Stimulated activated naive B cell treated with anti-CD40 and anti-IgM and Interleukin-4, amounts not matched to agents 10 μg/mL and 1 μg/mL and 100 μg/mL, for 72 hours (primary cell): Measurements from ENCODE around the gene TRUB1.
"Not testable (repeated sequence)": the region's sequence is repeated elsewhere in the genome, so short reads cannot be mapped to it uniquely, and the experiment has no call there.

ENCODE experiments used
- ATAC-seq, 2 donors: fragments of 150-1000 bp; cut with Tn5 transposase; replicated peaks; 2 replicates each; pipeline ENCODE4 v1.10.0; 2021; ENCODE audit warnings: moderate library complexity in 1 of 2
- DNase-seq: peaks from one replicate; pipeline ENCODE4 v3.0.0; 2021
- H3K27ac Mint-ChIP-seq: one replicate; pipeline ENCODE4 v1.8.0; 2022; ENCODE audit warnings: mild to moderate bottlenecking, mixed read lengths
- H3K27me3 Mint-ChIP-seq, 2 donors: one replicate each; pipeline ENCODE4 v1.8.0; 2022; ENCODE audit warnings: mixed read lengths in 2 of 2
- H3K36me3 Mint-ChIP-seq, 2 donors: one replicate each; pipeline ENCODE4 v1.8.0; 2022; ENCODE audit warnings: mixed read lengths in 2 of 2, mild to moderate bottlenecking in 1 of 2
- H3K4me1 Mint-ChIP-seq, 2 donors: one replicate each; pipeline ENCODE4 v1.8.0; 2022; ENCODE audit warnings: mixed read lengths in 2 of 2, mild to moderate bottlenecking in 1 of 2
- H3K4me3 Mint-ChIP-seq, 2 donors: one replicate each; pipeline ENCODE4 v1.8.0; 2022; ENCODE audit warnings: mild to moderate bottlenecking in 2 of 2, mixed read lengths in 2 of 2, moderate library complexity in 1 of 2
- H3K9me3 Mint-ChIP-seq, 2 donors: one replicate each; pipeline ENCODE4 v1.8.0; 2022; ENCODE audit warnings: mixed read lengths in 2 of 2, mild to moderate bottlenecking in 1 of 2

TRUB1 gene

GRCh38 chr10:114937962-114938855 lies at the start of gene TRUB1:
TSS of gene TRUB1 (plus strand) at chr10:114938195. CDS start at chr10:114938254, 59 bp downstream.
- DNase-seq (peak; percentile 82), ATAC-seq (peak; percentile 100)
- H3K4me3 Mint-ChIP-seq, result peak within 1 kb of the TSS; percentile 93 to 94
- H3K27ac Mint-ChIP-seq, result peak within 1 kb of the TSS; percentile 98
- no peaks in the 10 kb centered on the region for H3K9me3 Mint-ChIP-seq
- H3K4me1 Mint-ChIP-seq, result peaks cover 5 to 24% of the 10 kb centered on the region in 2 donors
- H3K36me3 Mint-ChIP-seq, result peaks cover 2 to 8% of the 10 kb centered on the region in 2 donors
- no peaks in the 10 kb centered on the region for H3K27me3 Mint-ChIP-seq

GRCh38 chr10:114893251-114893650 lies 44.7 kb upstream of the TRUB1 start:
- DNase-seq, result no peak
- Mint-ChIP-seq H3K27ac (no peak overlapping the region), H3K36me3 (no peaks in the 10 kb centered on the region), H3K4me3 (no peak overlapping the region), H3K9me3 (no peaks in the 10 kb centered on the region), H3K27me3 (no peaks in the 10 kb centered on the region), H3K4me1 (no peaks in the 10 kb centered on the region)
- ATAC-seq, result no peak

GRCh38 chr10:114894911-114895310 lies 43.1 kb upstream of the TRUB1 start:
- no peaks in the 10 kb centered on the region for H3K27me3 Mint-ChIP-seq
- H3K9me3 Mint-ChIP-seq, result no peaks in the 10 kb centered on the region
- no peaks in the 10 kb centered on the region for H3K4me1 Mint-ChIP-seq
- H3K36me3 Mint-ChIP-seq, result no peaks in the 10 kb centered on the region
- ATAC-seq (no peak), DNase-seq (no peak)
- H3K4me3 Mint-ChIP-seq, result no peak overlapping the region
- no peak overlapping the region for H3K27ac Mint-ChIP-seq

GRCh38 chr10:114897011-114897410 lies 41.0 kb upstream of the TRUB1 start:
- not testable (repeated sequence) for H3K36me3 Mint-ChIP-seq, H3K27ac Mint-ChIP-seq, DNase-seq, H3K4me1 Mint-ChIP-seq, H3K27me3 Mint-ChIP-seq, H3K9me3 Mint-ChIP-seq, H3K4me3 Mint-ChIP-seq, ATAC-seq

- no peak overlapping the region for H3K27ac Mint-ChIP-seq
- ATAC-seq, result no peak
- H3K4me3 Mint-ChIP-seq, result no peak overlapping the region
- no peak for DNase-seq
- no peaks in the 10 kb centered on the region for H3K36me3 Mint-ChIP-seq
- no peaks in the 10 kb centered on the region for H3K4me1 Mint-ChIP-seq
- H3K27me3 Mint-ChIP-seq, result no peaks in the 10 kb centered on the region
- H3K9me3 Mint-ChIP-seq, result no peaks in the 10 kb centered on the region
Observed at GRCh38 chr10:114897593-114897992, 40.4 kb upstream of the TRUB1 start.

- Mint-ChIP-seq H3K9me3 (no peaks in the 10 kb centered on the region), H3K4me1 (no peaks in the 10 kb centered on the region), H3K36me3 (no peaks in the 10 kb centered on the region), H3K27me3 (peaks cover 0 to 6% of the 10 kb centered on the region in 2 donors), H3K27ac (no peak overlapping the region), H3K4me3 (no peak overlapping the region)
- no peak for DNase-seq
- no peak for ATAC-seq
Observed at GRCh38 chr10:114899982-114900381, 38.0 kb upstream of the TRUB1 start.

- Mint-ChIP-seq H3K4me1 (no peaks in the 10 kb centered on the region), H3K27ac (no peak overlapping the region), H3K4me3 (no peak overlapping the region), H3K36me3 (no peaks in the 10 kb centered on the region), H3K27me3 (peaks cover 0 to 12% of the 10 kb centered on the region in 2 donors), H3K9me3 (no peaks in the 10 kb centered on the region)
- DNase-seq (no peak), ATAC-seq (no peak)
Observed at GRCh38 chr10:114900658-114901057, 37.3 kb upstream of the TRUB1 start.

- Mint-ChIP-seq H3K27me3 (peaks cover 0 to 18% of the 10 kb centered on the region in 2 donors), H3K36me3 (no peaks in the 10 kb centered on the region), H3K4me3 (no peak overlapping the region), H3K9me3 (no peaks in the 10 kb centered on the region), H3K27ac (no peak overlapping the region), H3K4me1 (no peaks in the 10 kb centered on the region)
- ATAC-seq (no peak), DNase-seq (no peak)
Observed at GRCh38 chr10:114902151-114902550, 35.8 kb upstream of the TRUB1 start.

GRCh38 chr10:114905450-114905849 lies 32.5 kb upstream of the TRUB1 start:
- Mint-ChIP-seq H3K4me3 (no peak overlapping the region), H3K27me3 (peaks cover 0 to 18% of the 10 kb centered on the region in 2 donors), H3K4me1 (no peaks in the 10 kb centered on the region), H3K36me3 (no peaks in the 10 kb centered on the region), H3K9me3 (no peaks in the 10 kb centered on the region), H3K27ac (no peak overlapping the region)
- no peak for DNase-seq
- no peak for ATAC-seq

- no peak for DNase-seq
- Mint-ChIP-seq H3K4me1 (no peaks in the 10 kb centered on the region), H3K27me3 (peaks cover 0 to 18% of the 10 kb centered on the region in 2 donors), H3K4me3 (no peak overlapping the region), H3K9me3 (no peaks in the 10 kb centered on the region), H3K36me3 (no peaks in the 10 kb centered on the region), H3K27ac (no peak overlapping the region)
- ATAC-seq, result no peak
Observed at GRCh38 chr10:114906981-114907380, 31.0 kb upstream of the TRUB1 start.

GRCh38 chr10:114908896-114909295 lies 29.1 kb upstream of the TRUB1 start:
- Mint-ChIP-seq H3K27ac (no peak overlapping the region), H3K27me3 (peaks cover 0 to 18% of the 10 kb centered on the region in 2 donors), H3K9me3 (no peaks in the 10 kb centered on the region), H3K4me3 (no peak overlapping the region), H3K4me1 (no peaks in the 10 kb centered on the region), H3K36me3 (no peaks in the 10 kb centered on the region)
- DNase-seq (no peak), ATAC-seq (no peak)

- no peaks in the 10 kb centered on the region for H3K9me3 Mint-ChIP-seq
- H3K4me1 Mint-ChIP-seq, result no peaks in the 10 kb centered on the region
- no peaks in the 10 kb centered on the region for H3K36me3 Mint-ChIP-seq
- no peak overlapping the region for H3K4me3 Mint-ChIP-seq
- DNase-seq, result no peak
- H3K27ac Mint-ChIP-seq, result peak overlapping the region; percentile 7
- ATAC-seq, result peak in 1 of 2 donors; percentile 22
- peaks cover 0 to 6% of the 10 kb centered on the region in 2 donors for H3K27me3 Mint-ChIP-seq
Observed at GRCh38 chr10:114911052-114911711, 26.8 kb upstream of the TRUB1 start.

GRCh38 chr10:114911801-114912469 lies 26.1 kb upstream of the TRUB1 start:
- H3K27me3 Mint-ChIP-seq, result no peaks in the 10 kb centered on the region
- no peak overlapping the region for H3K4me3 Mint-ChIP-seq
- H3K27ac Mint-ChIP-seq, result no peak overlapping the region
- no peak for DNase-seq
- no peaks in the 10 kb centered on the region for H3K4me1 Mint-ChIP-seq
- H3K9me3 Mint-ChIP-seq, result no peaks in the 10 kb centered on the region
- H3K36me3 Mint-ChIP-seq, result no peaks in the 10 kb centered on the region
- ATAC-seq, result peak; percentile 61 to 67

- no peak for DNase-seq
- Mint-ChIP-seq H3K4me3 (no peak overlapping the region), H3K4me1 (no peaks in the 10 kb centered on the region), H3K27me3 (no peaks in the 10 kb centered on the region), H3K9me3 (no peaks in the 10 kb centered on the region), H3K36me3 (no peaks in the 10 kb centered on the region), H3K27ac (no peak overlapping the region)
- no peak for ATAC-seq
Observed at GRCh38 chr10:114912470-114912859, 25.5 kb upstream of the TRUB1 start.
